HL-60 (cell line): Measurements from ENCODE around the gene PRR20C.
A peak's percentile ranks its signal among the peaks of the same experiment; 100 is the strongest.
"Not testable (repeated sequence)": the region's sequence is repeated elsewhere in the genome, so short reads cannot be mapped to it uniquely, and the experiment has no call there.

Experiments used
- DNase-seq, 2 experiments: peaks; one replicate each; pipeline ENCODE4 v3.0.0-alpha.2; 2010 to 2020; ENCODE audit warnings: low read depth in 1 of 2, low spot score in 1 of 2
- H3K27ac ChIP-seq: fragments of 250-450 bp; sonication (Bioruptor Pico); replicated peaks from 2 replicates; pipeline ENCODE4 v1.5.1; 2020; ENCODE audit warnings: mild to moderate bottlenecking, moderate library complexity
- H3K27me3 ChIP-seq: fragments of 250-450 bp; sonication (Bioruptor Pico); 2 replicates; pipeline ENCODE4 v1.5.1; 2021; ENCODE audit warnings: mild to moderate bottlenecking, moderate library complexity; ENCODE audit not compliant: insufficient read depth, poor library complexity, severe bottlenecking
- H3K4me3 ChIP-seq: replicated peaks from 2 replicates; pipeline ENCODE4 v1.5.1; 2011; ENCODE audit warnings: mild to moderate bottlenecking, control low read depth, low read length; ENCODE audit not compliant: insufficient read depth
- GABPA ChIP-seq: IDR thresholded peaks from 2 replicates; pipeline ENCODE4 v1.6.1; 2012; ENCODE audit warnings: low read depth
- POLR2AphosphoS5 ChIP-seq: IDR thresholded peaks from 2 replicates; pipeline ENCODE4 v1.6.1; 2012; ENCODE audit warnings: low read depth
- SPI1 ChIP-seq: IDR thresholded peaks from 2 replicates; pipeline ENCODE4 v1.6.1; 2012; ENCODE audit warnings: low read depth, mild to moderate bottlenecking, borderline replicate concordance
- TF ChIP-seq, protein P1 (sequence below): IDR thresholded peaks from 2 replicates; pipeline ENCODE4 v1.6.1; 2012; ENCODE audit warnings: low read depth; ENCODE audit not compliant: insufficient replicate concordance
- TF ChIP-seq, protein P2 (sequence below): IDR thresholded peaks from one replicate; pipeline ENCODE4 v1.5.1; 2011; ENCODE audit warnings: low read length, control low read depth, inconsistent platforms; ENCODE audit not compliant: insufficient read depth

The PRR20C gene

GRCh38 chr13:57137585-57137984, 16.3 kb upstream of the PRR20C start:
- DNase-seq: no peak
- TF ChIP-seq, protein P1, sequence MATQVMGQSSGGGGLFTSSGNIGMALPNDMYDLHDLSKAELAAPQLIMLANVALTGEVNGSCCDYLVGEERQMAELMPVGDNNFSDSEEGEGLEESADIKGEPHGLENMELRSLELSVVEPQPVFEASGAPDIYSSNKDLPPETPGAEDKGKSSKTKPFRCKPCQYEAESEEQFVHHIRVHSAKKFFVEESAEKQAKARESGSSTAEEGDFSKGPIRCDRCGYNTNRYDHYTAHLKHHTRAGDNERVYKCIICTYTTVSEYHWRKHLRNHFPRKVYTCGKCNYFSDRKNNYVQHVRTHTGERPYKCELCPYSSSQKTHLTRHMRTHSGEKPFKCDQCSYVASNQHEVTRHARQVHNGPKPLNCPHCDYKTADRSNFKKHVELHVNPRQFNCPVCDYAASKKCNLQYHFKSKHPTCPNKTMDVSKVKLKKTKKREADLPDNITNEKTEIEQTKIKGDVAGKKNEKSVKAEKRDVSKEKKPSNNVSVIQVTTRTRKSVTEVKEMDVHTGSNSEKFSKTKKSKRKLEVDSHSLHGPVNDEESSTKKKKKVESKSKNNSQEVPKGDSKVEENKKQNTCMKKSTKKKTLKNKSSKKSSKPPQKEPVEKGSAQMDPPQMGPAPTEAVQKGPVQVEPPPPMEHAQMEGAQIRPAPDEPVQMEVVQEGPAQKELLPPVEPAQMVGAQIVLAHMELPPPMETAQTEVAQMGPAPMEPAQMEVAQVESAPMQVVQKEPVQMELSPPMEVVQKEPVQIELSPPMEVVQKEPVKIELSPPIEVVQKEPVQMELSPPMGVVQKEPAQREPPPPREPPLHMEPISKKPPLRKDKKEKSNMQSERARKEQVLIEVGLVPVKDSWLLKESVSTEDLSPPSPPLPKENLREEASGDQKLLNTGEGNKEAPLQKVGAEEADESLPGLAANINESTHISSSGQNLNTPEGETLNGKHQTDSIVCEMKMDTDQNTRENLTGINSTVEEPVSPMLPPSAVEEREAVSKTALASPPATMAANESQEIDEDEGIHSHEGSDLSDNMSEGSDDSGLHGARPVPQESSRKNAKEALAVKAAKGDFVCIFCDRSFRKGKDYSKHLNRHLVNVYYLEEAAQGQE: no peak
- TF ChIP-seq, protein P2, sequence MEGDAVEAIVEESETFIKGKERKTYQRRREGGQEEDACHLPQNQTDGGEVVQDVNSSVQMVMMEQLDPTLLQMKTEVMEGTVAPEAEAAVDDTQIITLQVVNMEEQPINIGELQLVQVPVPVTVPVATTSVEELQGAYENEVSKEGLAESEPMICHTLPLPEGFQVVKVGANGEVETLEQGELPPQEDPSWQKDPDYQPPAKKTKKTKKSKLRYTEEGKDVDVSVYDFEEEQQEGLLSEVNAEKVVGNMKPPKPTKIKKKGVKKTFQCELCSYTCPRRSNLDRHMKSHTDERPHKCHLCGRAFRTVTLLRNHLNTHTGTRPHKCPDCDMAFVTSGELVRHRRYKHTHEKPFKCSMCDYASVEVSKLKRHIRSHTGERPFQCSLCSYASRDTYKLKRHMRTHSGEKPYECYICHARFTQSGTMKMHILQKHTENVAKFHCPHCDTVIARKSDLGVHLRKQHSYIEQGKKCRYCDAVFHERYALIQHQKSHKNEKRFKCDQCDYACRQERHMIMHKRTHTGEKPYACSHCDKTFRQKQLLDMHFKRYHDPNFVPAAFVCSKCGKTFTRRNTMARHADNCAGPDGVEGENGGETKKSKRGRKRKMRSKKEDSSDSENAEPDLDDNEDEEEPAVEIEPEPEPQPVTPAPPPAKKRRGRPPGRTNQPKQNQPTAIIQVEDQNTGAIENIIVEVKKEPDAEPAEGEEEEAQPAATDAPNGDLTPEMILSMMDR: no peak
- TF ChIP-seq POLR2AphosphoS5 (no peak), SPI1 (no peak), GABPA (no peak)
- no peaks in the 10 kb centered on the region for H3K27me3 ChIP-seq

GRCh38 chr13:57138988-57139387, 14.9 kb upstream of the PRR20C start:
- TF ChIP-seq SPI1 (no peak), GABPA (no peak), POLR2AphosphoS5 (no peak)
- TF ChIP-seq, protein P2: no peak
- TF ChIP-seq, protein P1: no peak
- no peak for DNase-seq
- Histone ChIP-seq H3K27me3 (no peaks in the 10 kb centered on the region), H3K27ac (no peak overlapping the region), H3K4me3 (no peak overlapping the region)

More at GRCh38 chr13:57137585-57137984, 16.3 kb upstream of the PRR20C start:
- Histone ChIP-seq H3K4me3 (no peak overlapping the region), H3K27ac (no peak overlapping the region)

DNA sequence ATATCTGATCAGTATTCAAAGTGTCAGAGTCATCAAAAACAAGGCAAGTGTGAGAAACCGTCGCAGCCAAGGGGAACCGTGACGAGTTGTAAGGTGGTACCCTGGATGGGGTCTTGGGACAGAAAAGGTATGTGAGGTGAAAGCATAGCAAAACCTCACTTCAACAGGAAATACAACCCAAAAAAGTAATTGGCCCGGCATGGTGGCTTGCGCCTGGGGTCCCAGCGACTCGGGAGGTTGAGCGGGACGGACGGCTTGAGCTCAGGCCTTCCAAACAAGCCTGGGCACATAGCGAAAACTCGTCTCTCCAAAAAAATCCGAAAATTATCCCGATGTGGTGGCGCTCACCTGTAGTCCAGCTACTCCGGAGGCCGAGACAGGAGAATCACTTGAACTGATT, 14.1 kb upstream of the PRR20C start:
- not testable (repeated sequence) for H3K4me3 ChIP-seq, H3K27ac ChIP-seq, H3K27me3 ChIP-seq, DNase-seq

GRCh38 chr13:57140235-57140968, 13.5 kb upstream of the PRR20C start, which contains the start of gene PRR20A:
Gene PRR20A (plus strand): TSS chr13:57140918. CDS start chr13:57141305, 387 bp downstream.
- H3K4me3 ChIP-seq, H3K27me3 ChIP-seq, DNase-seq, H3K27ac ChIP-seq: not testable (repeated sequence)

- not testable (repeated sequence) for H3K27me3 ChIP-seq, H3K4me3 ChIP-seq, DNase-seq, H3K27ac ChIP-seq
Measured at GRCh38 chr13:57147188-57147587, 6.7 kb upstream of the PRR20C start, which contains the start of gene PRR20B. Gene PRR20B (plus strand): TSS chr13:57147488. CDS start chr13:57147875, 387 bp downstream.

GRCh38 chr13:57148106-57148505, 5.8 kb upstream of the PRR20C start:
- not testable (repeated sequence) for H3K4me3 ChIP-seq, H3K27me3 ChIP-seq, H3K27ac ChIP-seq
- DNase-seq: peak in 1 of 2 experiments; percentile 21

- not testable (repeated sequence) for H3K4me3 ChIP-seq, DNase-seq, H3K27ac ChIP-seq, H3K27me3 ChIP-seq
Measured at GRCh38 chr13:57160332-57160731, 6.5 kb downstream of the PRR20C start, which contains the start of gene PRR20D. Gene PRR20D (plus strand): TSS chr13:57160632. CDS start chr13:57161019, 387 bp downstream.

DNA sequence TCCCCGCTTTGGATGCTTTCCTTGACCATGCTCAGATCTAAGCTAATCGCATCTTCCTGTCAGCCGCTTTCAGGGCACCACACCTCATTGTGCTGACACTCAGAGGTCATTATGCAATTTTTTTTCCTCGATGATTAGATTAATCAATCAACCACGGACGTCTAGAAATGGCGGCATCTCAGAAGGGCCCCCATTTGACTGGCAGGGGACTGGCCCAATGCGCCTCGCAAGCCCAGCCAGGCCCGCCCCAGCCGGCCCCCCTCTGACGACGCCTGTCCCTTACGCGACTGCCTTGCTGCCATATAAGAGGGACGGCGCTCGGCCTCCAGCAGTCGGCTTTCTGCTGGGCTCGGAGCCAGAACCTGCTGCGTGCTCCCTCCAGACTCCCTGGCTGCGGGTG, 13.0 kb downstream of the PRR20C start, which contains the start of gene PRR20E:
PRR20E (plus strand) TSS at position 301 of the 400 bp plus-strand sequence. CDS start 387 bp downstream, outside the sequence.
- H3K27me3 ChIP-seq, H3K27ac ChIP-seq, DNase-seq, H3K4me3 ChIP-seq: not testable (repeated sequence)
